ACHN (cell line): ENCODE data around the gene TMEM237.

ENCODE experiments used
- DNase-seq: peaks from one replicate; pipeline ENCODE4 v3.0.0-alpha.2; 2015
- in situ Hi-C: cut with HindIII; loops from 2 replicates; pipeline ENCODE4 v1.10.0; 2017; ENCODE audit warnings: low sequenced_read_pairs, low pct_ligation_motif_present, low pct_unique_long_range_greater_than_20kb

The TMEM237 gene

DNA sequence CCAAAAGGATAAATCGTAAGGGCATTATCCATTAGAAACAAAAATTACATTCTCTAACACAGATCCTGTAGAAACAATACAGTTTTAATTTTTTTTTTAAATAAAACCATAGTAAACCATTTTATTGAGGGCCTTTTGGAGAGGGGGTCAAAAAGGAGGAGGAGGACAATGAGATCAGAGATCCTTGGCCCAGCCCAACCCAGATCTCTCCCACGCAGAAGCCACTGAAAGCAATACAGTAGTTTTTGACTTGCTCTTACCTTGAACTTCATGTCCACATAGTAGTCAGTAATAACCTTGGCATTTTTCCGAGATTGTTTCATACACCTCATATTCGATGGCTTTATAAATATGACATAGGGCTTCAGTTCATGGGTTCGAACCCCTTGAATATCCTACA is 4.1 kb upstream of the TMEM237 start:
- no peak for DNase-seq
- in situ Hi-C loops = no loop called here

DNA sequence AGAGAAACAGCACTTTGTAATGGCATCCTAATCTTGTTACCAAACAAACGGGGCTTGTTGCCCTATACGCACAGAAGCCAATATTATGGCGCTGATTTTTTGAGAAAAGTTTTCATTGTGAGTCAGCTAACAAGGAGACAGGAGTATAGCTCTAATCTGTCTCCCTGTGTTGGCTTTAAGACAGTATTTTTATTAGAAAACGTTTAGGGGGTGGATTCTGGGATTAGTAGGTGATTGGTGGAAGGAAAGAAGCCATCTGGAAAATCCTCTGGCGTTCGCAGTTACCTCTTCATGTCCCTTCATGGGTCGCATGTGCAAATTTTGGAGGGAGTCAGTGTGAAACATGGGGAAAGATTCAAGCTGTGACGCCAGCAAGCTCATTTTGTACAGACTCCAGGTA is 698 bp upstream of the TMEM237 start:
- in situ Hi-C loops = no loop called here
- DNase-seq = peak; percentile 16

DNA sequence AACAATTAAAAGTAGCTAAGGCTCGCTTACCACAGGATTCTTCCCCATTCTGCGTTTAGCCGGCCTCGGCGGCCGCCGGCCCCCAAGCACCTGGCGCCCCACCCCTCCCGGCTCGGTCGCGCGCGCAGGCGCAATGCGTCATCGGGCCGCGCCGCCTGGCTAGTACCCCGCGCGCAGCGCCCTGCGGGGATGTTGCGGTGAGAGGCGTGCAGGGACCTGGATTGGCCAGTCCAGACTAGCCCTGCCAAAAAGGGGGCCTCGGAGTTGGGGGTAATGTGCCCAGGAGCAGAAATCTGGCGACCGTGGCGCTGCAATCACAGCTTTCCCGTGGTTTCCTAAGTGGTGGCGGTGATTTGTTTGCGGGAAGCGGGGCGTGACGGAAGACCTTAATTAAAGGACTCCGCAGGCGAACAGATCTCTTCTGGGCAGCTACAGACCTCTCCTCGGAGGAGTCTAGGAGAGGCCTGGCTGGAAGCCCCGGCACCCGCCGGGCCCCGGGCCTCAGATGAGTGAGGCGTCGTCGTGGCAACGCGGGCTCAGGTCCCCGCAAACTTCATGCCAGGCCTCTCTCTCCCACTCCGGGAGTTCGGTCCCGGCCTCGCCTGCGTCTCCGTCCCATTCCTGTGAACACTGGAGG is 606 bp downstream of the TMEM237 start:
- peak; percentile 87 for DNase-seq
- in situ Hi-C loops = no loop called here

DNA sequence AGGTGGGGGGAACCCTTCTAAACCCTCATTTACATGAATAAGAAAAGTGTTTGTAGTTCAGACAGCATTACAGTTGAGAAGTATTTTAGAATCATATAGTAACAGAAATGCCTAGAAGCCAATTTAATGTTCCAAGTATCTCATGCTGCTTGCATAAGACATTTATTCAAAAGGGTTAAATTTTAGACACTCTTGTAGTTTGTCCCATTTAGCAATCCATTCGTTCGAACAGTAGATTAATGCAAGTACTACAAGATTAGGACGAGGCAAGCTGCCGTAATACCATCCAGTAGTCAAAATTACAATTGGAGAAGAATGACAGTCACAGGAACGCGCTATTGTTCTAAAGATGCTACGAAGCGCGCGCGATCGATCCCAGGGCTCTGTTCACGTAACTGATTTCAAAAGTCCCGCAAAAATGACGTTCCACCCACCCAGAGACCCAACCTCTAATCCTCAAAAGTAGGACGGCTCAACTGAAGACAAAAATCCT is 1.2 kb downstream of the TMEM237 start:
- DNase-seq = no peak
- in situ Hi-C loops = no loop called here

DNA sequence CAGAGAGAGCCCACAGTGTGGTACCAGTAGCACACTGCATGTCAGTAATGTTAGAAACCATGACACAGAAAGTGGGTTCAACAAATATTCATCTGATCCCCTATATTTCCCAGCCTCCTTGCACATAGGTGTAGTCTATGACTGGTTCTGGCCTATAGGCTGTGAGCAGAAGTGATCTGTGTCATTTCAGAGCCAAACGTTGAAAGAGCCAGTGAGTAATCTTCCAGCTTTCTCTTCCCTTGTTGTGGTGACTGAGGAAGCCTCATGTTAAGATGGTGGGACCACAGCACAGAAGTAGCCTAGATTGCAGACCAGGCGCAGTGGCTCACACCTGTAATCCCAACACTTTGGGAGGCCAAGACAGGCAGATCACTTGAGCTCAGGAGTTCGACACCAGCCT is 4.1 kb downstream of the TMEM237 start:
- in situ Hi-C loops = no loop called here
- DNase-seq = no peak

DNA sequence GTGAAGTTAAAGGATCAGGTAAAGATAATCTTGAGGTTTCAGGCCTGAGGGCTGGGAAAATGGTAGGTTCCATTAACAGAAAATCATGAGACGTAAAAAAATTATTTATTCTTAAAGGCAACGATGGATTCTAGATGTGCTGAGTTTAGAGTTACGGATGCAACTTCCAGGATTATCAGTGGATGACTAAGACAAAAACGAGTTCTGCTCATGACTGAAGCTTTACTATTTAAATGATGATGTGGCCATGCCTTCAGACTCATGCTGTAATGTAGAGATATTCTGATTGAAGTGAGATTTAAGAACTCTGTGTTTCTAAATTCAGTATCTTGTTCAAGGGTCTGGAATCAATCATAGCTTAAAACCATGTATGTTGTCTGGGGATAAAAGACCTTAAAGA is 5.0 kb downstream of the TMEM237 start:
- no peak for DNase-seq
- in situ Hi-C loops = no loop called here

DNA sequence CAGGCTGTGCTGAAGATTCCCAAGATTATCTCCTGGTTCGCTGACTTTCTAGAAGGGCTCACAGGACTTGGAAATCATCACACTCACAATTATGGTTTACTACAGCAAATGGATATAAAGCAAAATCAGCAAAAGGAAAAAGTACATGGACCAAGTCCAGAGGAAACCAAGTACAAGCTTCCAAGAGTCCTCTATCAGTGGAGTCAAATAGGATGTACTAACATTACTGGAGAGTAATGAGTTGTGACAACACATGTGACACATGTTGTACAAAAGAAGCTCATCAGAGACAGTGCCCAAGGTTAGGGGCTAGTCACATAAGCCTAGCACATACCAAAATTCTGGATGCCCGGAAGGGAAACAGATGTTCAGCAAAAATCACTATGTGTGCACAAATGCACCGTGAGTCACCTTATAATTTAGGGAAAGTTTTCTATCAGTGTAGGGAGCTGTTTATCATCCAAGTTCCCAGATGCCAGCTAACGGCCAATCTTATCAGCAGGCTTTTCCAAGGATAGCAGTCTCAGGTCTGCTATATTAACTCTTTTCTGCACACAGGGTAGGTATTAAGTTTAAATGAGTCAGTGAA is 9.5 kb downstream of the TMEM237 start:
- no peak for DNase-seq
- in situ Hi-C loops = no loop called here

DNA sequence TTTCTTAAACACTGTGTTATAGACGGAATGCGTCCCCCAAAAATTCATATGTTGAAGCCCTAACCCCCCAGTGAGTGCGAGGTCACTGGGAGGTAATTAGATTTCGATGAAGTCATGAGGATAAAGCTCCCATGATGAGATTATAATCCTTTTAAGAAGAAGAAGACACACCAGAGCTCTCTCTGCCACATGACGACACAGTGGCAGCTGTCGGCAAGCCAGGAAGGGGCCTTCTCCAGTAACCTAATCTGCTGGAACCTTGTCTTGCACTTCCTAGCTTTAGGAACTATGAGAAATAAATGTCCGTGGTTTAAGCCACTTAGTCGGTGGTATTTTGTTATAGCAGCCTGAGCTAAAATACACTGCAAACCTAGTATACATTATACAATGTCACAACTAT is 12.3 kb downstream of the TMEM237 start:
- no peak for DNase-seq
- in situ Hi-C loops = no loop called here

DNA sequence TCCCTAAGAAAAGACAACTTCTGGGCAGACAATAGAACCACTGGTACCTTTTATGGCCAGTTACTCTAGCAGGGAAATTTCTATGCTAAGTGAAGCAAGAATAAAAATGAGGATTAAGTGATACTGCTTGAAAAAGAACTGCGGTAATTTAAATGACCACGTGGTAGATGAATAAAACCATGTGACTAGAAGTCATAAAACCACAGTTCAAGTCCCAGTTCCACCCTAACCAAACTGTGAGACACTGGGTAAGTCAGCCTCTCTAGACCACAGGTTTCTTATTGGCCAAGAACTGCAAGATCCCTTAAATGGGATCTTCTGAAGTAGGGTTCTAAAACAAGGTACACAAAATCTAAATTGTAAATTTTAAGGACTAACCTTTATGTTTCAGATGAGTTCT is 12.7 kb downstream of the TMEM237 start:
- in situ Hi-C loops = no loop called here
- DNase-seq = no peak

DNA sequence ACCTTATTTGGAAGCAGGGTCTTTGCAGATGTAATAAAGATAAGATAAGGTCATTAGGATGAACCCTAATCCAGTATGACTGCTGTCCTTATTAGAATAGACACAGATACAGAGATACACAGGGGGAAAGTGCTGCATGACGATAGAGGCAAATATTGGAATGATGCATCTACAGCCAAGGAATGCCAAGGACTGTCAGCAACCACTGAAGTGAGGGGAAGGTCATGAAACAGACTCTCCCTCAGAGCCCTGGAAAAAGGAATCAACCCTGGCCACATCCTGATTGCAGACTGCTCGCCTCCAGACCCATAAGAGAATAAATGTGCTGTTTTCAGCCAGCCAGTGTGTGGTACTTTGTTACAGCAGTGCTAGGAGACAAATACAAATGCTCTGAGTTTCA is 14.8 kb downstream of the TMEM237 start:
- DNase-seq = no peak
- in situ Hi-C loops = no loop called here

DNA sequence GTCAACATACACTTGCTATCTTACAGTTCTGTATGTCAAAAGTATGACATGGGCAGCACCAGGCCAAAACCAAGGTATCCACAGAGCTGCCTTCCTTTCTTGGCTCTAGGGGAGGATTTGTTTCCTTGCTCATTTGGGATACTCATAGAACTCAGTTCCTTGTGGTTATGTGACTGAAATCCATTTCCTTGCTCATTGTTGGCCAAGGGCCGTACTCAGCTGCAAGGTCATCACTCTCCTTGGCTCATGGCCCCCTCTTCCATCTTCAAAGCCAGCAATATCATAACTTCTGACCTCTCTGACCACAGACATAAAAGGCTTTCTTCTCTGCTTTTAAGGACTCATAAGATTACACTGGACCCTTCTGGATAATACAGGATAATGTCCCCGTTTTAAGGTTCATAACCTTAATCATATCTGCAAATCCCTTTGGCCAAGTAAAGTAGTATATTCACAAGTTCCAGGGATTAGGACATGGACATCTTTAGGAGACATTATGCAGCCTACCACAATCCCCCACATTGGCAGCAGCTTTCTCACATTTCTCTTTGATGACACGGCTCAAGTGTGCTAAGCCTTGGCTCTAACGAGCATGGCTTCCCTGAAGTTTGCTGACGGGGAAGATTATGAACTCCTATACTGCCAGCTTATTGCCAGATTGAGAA is 20.9 kb downstream of the TMEM237 start:
- in situ Hi-C loops = no loop called here
- no peak for DNase-seq

DNA sequence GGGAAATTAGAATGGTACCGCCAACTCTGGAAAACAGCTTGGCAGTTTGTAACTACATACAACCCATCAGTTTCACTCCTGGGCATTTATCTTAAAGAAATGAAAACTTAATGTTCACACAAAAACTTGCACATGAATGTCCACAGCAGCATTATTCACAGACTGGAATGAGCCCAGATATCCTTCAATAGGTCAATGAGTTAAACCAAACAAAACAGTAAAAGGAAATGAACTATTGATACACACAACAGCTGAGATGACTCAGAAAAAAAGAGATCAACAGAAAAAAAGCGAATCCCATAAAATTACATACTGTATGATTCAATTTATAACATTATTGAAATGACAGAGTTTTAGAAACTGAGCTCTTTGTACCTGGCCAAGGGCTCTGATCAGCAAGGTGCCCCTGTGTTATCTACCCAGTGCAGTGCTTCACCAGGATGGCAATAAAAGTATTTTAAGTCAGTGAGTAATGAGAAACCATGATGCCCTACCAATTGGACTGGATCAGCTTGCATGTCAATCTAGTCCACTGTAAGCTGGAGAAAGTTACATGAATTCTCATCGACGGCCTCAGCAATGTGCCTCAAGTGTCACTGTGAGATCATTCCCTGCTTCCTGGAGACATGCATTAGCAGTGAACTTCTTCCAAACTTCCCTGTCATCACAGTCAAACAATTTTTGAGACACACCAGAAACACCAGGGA is 21.9 kb downstream of the TMEM237 start:
- in situ Hi-C loops = no loop called here
- no peak for DNase-seq

DNA sequence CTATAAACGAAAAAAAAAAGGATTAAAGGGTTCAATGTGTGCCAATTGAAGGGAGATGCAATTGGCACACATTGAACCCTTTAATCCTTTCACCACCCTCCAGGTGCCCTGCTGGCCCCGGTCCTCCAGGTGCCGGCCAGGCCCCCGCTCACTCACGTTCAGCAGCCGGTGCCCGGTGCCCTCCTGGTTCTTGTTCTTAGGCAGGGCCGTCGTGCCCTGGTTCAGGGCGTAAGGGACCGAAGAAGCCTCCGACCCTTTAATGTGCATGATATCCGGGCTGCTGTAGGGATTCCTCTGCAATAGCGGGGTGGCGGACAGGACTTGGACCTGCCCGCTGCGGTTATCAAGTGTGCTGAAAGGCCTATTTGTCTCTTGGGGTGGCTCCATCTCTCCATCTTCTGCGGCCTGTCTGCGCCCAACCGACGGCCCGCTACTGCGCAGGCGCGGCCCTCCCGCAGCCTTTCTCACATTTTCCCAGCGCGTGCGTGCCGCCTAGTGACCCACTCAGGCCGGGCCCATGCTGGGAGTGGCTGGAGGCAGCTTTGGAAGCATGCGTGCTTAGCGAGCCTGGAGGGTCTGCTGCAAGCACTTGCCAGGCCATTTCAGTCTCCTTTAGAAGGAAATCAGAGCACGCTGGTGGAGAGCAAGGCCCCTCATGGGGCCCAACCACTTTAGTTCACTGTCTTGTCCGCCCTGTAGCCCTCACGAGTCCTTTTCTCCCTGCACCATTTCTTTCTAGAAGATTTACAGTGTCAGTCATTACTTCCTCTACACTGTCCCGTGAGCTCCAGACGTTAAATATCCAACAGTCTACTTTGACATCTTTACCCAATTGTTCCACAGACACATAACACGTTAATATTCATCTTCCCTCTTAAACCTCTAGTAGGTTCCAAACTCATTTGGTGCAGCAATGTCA is 24.3 kb downstream of the TMEM237 start:
- peak; percentile 45 for DNase-seq
- in situ Hi-C loops = no loop called here

DNA sequence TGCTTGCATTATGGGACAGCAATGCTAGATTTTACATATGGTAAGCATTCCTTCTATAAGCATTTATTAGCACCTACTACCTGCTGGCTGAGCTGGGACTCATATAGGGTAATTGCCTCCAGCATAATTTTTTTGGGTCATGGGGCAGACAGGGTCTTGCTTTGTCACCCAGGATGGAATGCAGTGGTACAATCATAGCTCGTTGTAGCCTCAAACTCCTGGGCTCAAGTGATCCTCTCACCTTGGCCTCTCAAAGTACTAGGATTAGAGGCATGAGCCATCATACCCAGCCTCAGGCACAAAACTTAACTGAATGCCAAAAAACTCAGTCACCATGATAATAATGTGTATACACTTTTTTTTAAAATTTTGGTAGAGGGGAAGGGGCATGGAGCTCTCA is 35.3 kb downstream of the TMEM237 start:
- DNase-seq = no peak
- in situ Hi-C loops = no loop called here

DNA sequence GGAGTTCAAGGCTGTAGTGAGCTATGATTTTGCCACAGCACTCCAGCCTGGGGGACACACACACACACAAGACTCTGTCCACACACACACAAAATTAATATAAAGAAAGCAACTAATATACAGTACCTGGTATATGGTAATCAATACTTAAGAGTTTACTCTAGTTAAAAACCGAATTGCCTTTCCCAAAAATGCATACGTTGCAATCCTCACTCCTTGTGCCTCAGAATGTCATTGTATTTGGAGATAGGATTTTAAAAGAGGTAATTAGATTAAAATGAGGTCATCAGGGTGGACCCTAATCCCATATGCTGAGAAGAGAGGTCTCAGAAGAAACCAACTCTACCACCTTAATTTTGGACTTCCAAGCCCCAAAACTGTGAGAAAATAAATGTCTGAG is 35.7 kb downstream of the TMEM237 start:
- in situ Hi-C loops = no loop called here
- no peak for DNase-seq

DNA sequence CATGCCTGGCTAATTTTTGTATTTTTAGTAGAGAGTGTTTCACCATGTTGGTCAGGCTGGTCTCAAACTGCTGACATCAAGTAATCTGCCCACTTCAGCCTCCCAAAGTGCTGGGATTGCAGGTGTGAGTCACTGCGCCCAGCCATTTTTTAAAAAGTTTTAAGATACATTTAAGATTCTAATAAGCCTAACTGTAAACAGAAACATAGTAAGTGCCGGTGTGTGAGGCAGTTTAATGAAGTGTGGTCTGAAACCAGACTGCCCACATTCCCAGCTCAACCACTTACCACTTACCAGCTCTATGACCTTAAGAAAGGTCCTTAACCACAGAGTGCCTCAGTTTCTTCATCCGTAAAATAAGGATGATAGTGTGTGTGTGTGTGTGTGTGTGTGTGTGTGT is 42.4 kb downstream of the TMEM237 start:
- in situ Hi-C loops = no loop called here
- no peak for DNase-seq

DNA sequence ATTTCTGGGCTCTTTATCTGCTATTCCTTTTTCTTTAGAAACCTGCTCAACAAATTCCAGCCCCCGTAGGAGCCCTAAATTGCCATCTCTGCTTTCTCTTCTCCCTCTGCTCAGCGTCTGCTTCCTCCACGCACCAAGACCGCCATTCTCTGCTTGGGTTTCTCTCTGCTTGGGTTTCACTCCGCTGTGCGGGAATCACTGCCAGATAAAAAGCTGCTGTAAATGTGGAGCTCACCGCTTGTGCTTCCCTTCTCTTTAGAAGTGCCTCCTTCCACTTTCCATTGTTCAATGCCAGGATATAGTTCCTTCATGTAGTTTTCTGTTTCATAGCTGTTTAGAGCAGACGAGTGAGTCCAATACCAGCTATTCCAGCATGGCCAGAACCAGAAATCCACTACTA is 45.9 kb downstream of the TMEM237 start:
- DNase-seq = no peak
- in situ Hi-C loops = no loop called here

DNA sequence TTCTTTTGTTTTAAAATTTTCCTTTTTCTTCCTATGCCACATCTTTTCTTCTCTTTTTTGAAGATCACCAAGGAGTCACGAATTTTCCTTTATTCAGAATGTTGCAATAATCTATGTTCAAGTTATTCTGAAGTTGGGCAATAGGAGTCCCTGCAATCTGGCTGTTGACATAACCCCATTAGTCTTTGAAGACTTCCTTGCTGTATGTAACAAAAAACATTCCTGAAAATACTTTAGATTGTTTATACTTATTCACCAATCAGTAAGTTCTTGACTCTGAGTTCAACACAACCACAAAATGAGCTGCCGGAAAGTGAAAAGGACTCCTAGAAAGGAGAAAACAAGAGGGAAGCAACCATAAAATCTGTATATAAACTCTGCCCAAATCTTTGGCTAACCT is 62.8 kb downstream of the TMEM237 start:
- no peak for DNase-seq
- in situ Hi-C loops = no loop called here

DNA sequence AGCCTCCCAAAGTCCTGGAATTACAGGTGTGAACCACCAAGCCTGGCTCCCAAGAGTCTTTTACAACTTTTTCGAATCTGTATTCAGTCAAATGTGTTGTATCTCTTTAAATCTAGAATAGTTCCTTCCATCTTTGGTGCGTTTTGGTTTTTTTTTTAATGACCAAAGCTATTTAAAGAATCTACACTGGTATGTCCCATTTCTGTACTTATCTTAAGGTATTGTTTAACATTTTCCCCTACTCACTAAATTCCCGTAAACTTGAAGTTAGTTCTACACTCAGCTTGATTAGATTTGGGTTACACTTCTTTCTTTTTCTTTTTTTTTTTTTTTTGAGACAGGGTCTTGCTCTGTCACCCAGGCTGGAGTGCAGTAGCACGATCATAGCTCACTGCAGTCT is 63.8 kb downstream of the TMEM237 start:
- in situ Hi-C loops = no loop called here
- DNase-seq = no peak
